ENCODE measurements around the gene DOK5.

DOK5 gene

DNA sequence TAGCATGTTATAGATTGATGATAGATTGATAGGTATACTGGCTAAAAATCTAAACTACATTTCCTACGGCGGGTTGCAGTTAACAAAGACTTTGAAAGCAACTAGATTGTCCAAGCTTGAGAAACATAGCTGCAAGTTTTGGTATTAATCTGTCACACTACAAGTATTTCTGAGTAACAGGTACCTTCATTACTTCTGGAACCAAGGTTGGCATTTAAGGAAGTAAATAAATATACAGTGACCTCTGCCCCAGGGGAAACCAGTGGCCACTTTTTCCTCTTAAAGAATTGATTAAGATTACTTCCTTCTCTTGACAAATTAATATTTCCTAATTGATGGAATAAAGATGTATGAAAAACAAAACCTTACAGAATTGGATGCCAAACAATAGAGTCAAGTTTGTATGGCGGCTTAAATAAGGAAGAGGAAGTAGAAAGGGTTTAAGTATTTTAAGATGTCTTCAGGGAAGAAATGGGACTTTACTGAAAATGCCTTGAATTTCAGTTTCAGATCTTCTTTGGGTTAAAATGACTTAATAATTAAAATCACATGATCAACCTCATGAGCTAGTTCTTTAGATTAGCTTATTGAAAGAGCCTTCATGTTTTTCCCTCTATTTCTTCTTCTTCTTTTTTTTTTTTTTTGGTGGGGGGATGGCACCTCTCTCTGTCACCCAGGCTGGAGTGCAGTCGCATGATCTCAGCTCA is 132.8 kb downstream of the DOK5 start:
- no peaks in the 10 kb centered on the region for H3K36me3 ChIP-seq (ENCODE audit: insufficient read depth, low read length)
- no peaks in the 10 kb centered on the region for H3K27me3 ChIP-seq (ENCODE audit: insufficient read depth, low read length, poor library complexity, severe bottlenecking)
- no peaks in the 10 kb centered on the region for H3K9me2 ChIP-seq (replicated peaks; ENCODE audit: low read depth, low read length)
- H2AFZ ChIP-seq (ENCODE audit: low read length) = no peak overlapping the region
- no peak overlapping the region for H3K9ac ChIP-seq (ENCODE audit: low read depth, low read length, poor library complexity, severe bottlenecking)
- no peak overlapping the region for H3K4me2 ChIP-seq (ENCODE audit: low read depth, low read length, poor library complexity, severe bottlenecking)
- H3K9me3 ChIP-seq (ENCODE audit: insufficient read depth, low read depth, low read length) = no peaks in the 10 kb centered on the region
- no peak for TF ChIP-seq EZH2phosphoT487 (IDR thresholded peaks at IDR 0.05; ENCODE audit: borderline replicate concordance)
- TF ChIP-seq CTCF (conservative IDR thresholded peaks at IDR 0.05; ENCODE audit: low read length) = no peak
- H3F3A ChIP-seq (ENCODE audit: low read depth) = no peaks in the 10 kb centered on the region
- H3K4me3 ChIP-seq (ENCODE audit: low read length, poor library complexity, severe bottlenecking) = no peak overlapping the region
- no peaks in the 10 kb centered on the region for H3K79me2 ChIP-seq (ENCODE audit: insufficient read depth, low read length)
- no peaks in the 10 kb centered on the region for H3K4me1 ChIP-seq (ENCODE audit: insufficient read depth, low read length, poor library complexity, severe bottlenecking)
- H4K20me1 ChIP-seq (ENCODE audit: insufficient read depth, low read length, poor library complexity, severe bottlenecking) = no peaks in the 10 kb centered on the region

DNA sequence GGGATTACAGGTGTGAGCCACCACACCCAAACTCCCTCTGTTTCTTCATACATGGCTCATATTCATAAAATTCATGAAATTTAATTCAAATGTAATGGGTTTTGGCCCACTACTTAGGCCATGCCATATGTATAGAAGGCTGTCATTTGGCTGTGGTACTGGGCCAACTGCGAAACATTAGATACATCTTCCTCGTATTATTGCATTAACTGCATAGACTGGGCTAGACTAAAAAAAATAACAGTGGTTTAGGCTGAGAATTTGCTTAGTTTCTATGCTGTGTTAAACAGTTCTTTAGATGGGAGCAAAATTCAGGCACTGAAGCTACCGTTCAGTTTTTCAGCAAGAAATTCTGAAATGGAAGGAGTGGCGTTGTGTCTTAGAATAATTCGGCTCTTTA is 133.6 kb downstream of the DOK5 start:
- Histone ChIP-seq H3K9me3 (ENCODE audit: insufficient read depth, low read depth, low read length) (no peaks in the 10 kb centered on the region), H3K9ac (ENCODE audit: low read depth, low read length, poor library complexity, severe bottlenecking) (no peak overlapping the region), H3K4me1 (ENCODE audit: insufficient read depth, low read length, poor library complexity, severe bottlenecking) (no peaks in the 10 kb centered on the region), H3K4me2 (ENCODE audit: low read depth, low read length, poor library complexity, severe bottlenecking) (no peak overlapping the region), H3F3A (ENCODE audit: low read depth) (no peaks in the 10 kb centered on the region), H4K20me1 (ENCODE audit: insufficient read depth, low read length, poor library complexity, severe bottlenecking) (no peaks in the 10 kb centered on the region), H3K79me2 (ENCODE audit: insufficient read depth, low read length) (no peaks in the 10 kb centered on the region), H2AFZ (ENCODE audit: low read length) (no peak overlapping the region), H3K27me3 (ENCODE audit: insufficient read depth, low read length, poor library complexity, severe bottlenecking) (no peaks in the 10 kb centered on the region), H3K9me2 (replicated peaks; ENCODE audit: low read depth, low read length) (no peaks in the 10 kb centered on the region), H3K36me3 (ENCODE audit: insufficient read depth, low read length) (no peaks in the 10 kb centered on the region), H3K4me3 (ENCODE audit: low read length, poor library complexity, severe bottlenecking) (no peak overlapping the region)
- TF ChIP-seq CTCF (conservative IDR thresholded peaks at IDR 0.05; ENCODE audit: low read length) = no peak
- no peak for TF ChIP-seq EZH2phosphoT487 (IDR thresholded peaks at IDR 0.05; ENCODE audit: borderline replicate concordance)

DNA sequence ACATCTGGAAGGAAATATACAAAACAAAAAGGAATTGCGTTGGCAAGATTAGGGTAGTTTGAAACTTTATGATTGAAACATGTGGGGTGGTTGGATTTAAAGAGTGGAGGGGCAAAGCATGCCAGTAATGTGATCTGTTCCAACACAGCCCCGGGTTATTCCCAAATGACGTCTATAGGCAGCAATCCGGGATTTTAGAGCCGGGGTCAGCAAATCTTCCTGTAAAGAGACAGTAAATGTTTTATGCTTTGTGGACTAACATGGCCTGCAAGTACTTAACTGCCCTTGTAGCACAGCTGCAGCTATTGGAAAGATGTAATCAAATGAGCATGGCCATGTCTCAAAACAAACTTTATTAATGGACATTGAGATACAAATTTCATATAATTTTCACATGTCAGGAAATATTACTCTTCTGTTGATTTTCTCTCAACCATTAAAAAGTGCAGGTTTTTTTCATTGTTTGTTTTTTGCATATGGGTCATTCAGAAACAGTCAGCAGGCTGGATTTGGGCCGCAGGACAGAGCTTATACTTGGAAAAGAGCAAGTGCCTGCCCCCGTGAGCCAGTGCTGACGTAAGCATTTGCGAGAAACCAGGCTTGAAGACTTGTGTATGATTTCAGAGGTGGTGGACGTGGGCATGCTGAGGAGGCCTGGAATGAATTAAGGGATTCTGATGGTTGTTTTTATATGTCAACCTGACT is 136.5 kb downstream of the DOK5 start:
- H3K4me2 ChIP-seq (ENCODE audit: low read depth, low read length, poor library complexity, severe bottlenecking) = no peak overlapping the region
- H2AFZ ChIP-seq (ENCODE audit: low read length) = no peak overlapping the region
- no peaks in the 10 kb centered on the region for H3K9me3 ChIP-seq (ENCODE audit: insufficient read depth, low read depth, low read length)
- no peak overlapping the region for H3K9ac ChIP-seq (ENCODE audit: low read depth, low read length, poor library complexity, severe bottlenecking)
- H3F3A ChIP-seq (ENCODE audit: low read depth) = no peaks in the 10 kb centered on the region
- H3K4me3 ChIP-seq (ENCODE audit: low read length, poor library complexity, severe bottlenecking) = no peak overlapping the region
- no peaks in the 10 kb centered on the region for H3K36me3 ChIP-seq (ENCODE audit: insufficient read depth, low read length)
- H3K4me1 ChIP-seq (ENCODE audit: insufficient read depth, low read length, poor library complexity, severe bottlenecking) = no peaks in the 10 kb centered on the region
- no peaks in the 10 kb centered on the region for H4K20me1 ChIP-seq (ENCODE audit: insufficient read depth, low read length, poor library complexity, severe bottlenecking)
- no peak for TF ChIP-seq CTCF (conservative IDR thresholded peaks at IDR 0.05; ENCODE audit: low read length)
- no peak for TF ChIP-seq EZH2phosphoT487 (IDR thresholded peaks at IDR 0.05; ENCODE audit: borderline replicate concordance)
- no peaks in the 10 kb centered on the region for H3K27me3 ChIP-seq (ENCODE audit: insufficient read depth, low read length, poor library complexity, severe bottlenecking)
- H3K9me2 ChIP-seq (replicated peaks; ENCODE audit: low read depth, low read length) = no peaks in the 10 kb centered on the region
- no peaks in the 10 kb centered on the region for H3K79me2 ChIP-seq (ENCODE audit: insufficient read depth, low read length)

Measured in Loucy (cell line).